Caco-2 (cell line): ENCODE data around the gene PLD3. TPM values are rescaled to one million over a fixed set of nuclear protein-coding genes. Genes with fewer than 3 reads are reported as not detected.
A peak's percentile ranks its signal among the peaks of the same experiment; 100 is the strongest.

ENCODE experiments used
- BruUV-seq: library from RNA; stranded (reverse); fragments of 400-500 nt; replicated peaks from 2 replicates; lab custom pipeline; 2021; lab: Mats Ljungman, UMichigan
- CTCF ChIA-PET: fragments of 300-600 bp; sonication (Branson Sonifier 250); formaldehyde crosslinking; loops from one replicate; lab custom pipeline; 2022; ENCODE audit warnings: antibody characterized with exemption; lab: Charles Lee
- POLR2A ChIA-PET: fragments of 300-600 bp; sonication (Branson Sonifier 250); formaldehyde crosslinking; loops from one replicate; lab custom pipeline; 2022; ENCODE audit warnings: antibody characterized with exemption; lab: Charles Lee
- DNase-seq, 2 experiments: peaks; one replicate each; pipeline versions ENCODE4 v3.0.0 to v3.0.0-alpha.2; 2020 to 2022
- H3K27me3 ChIP-seq: replicated peaks from 2 replicates; pipeline ENCODE4 v1.6.0; 2011; ENCODE audit warnings: low read length; ENCODE audit not compliant: control insufficient read depth, insufficient read depth
- H3K36me3 ChIP-seq: 2 replicates; pipeline ENCODE4 v1.5.1; 2011; ENCODE audit warnings: low read length; ENCODE audit not compliant: control insufficient read depth, insufficient read depth
- H3K4me1 ChIP-seq: fragments of 250-450 bp; sonication (Bioruptor Pico); 2 replicates; pipeline ENCODE4 v1.5.1; 2020; ENCODE audit warnings: mild to moderate bottlenecking
- H3K4me3 ChIP-seq: 2 replicates; pipeline ENCODE4 v1.5.1; 2011; ENCODE audit warnings: low read depth, mild to moderate bottlenecking, control low read depth, low read length
- H3K9me3 ChIP-seq: fragments of 250-450 bp; sonication (Bioruptor Pico); 2 replicates; pipeline ENCODE4 v1.5.1; 2020; ENCODE audit warnings: mild to moderate bottlenecking, moderate library complexity
- H3K27ac Mint-ChIP-seq: one replicate; pipeline ENCODE4 v1.8.0; 2022; ENCODE audit warnings: mixed read lengths; ENCODE audit not compliant: unreplicated experiment
- H3K27me3 Mint-ChIP-seq: one replicate; pipeline ENCODE4 v1.8.0; 2022; ENCODE audit warnings: mixed read lengths; ENCODE audit not compliant: insufficient read depth, unreplicated experiment
- H3K36me3 Mint-ChIP-seq: one replicate; pipeline ENCODE4 v1.8.0; 2022; ENCODE audit warnings: mild to moderate bottlenecking, mixed read lengths; ENCODE audit not compliant: insufficient read depth, unreplicated experiment
- H3K4me1 Mint-ChIP-seq: one replicate; pipeline ENCODE4 v1.8.0; 2022; ENCODE audit warnings: low read depth, mixed read lengths; ENCODE audit not compliant: unreplicated experiment
- H3K4me3 Mint-ChIP-seq: one replicate; pipeline ENCODE4 v1.8.0; 2022; ENCODE audit warnings: mild to moderate bottlenecking, moderate library complexity, mixed read lengths; ENCODE audit not compliant: unreplicated experiment
- H3K9me3 Mint-ChIP-seq: one replicate; pipeline ENCODE4 v1.8.0; 2022; ENCODE audit warnings: mixed read lengths; ENCODE audit not compliant: unreplicated experiment
- intact Hi-C: fragments of 100-400 bp; cut with micrococcal nuclease; formaldehyde crosslinking; loops from one replicate; pipeline ENCODE4 v1.10.0; 2022; ENCODE audit not compliant: unreplicated experiment
- total RNA-seq: library from RNA; stranded (reverse); gene quantifications from 2 replicates; pipeline ENCODE4 v1.2.3, GENCODE V29; 2022
- TF ChIP-seq, protein P1 (sequence below), 2 experiments: fragments of 200-600 bp in 1 of 2; IDR thresholded peaks; 1 replicate in 1 of 2; 2 replicates in 1 of 2; pipeline versions ENCODE4 v1.5.1 to v1.8.0; 2011 to 2022; ENCODE audit warnings: antibody characterized with exemption in 1 of 2, control low read depth in 1 of 2, inconsistent platforms in 1 of 2, low read depth in 1 of 2, low read length in 1 of 2, mild to moderate bottlenecking in 1 of 2, moderate library complexity in 1 of 2; ENCODE audit not compliant: insufficient read depth in 1 of 2, severe bottlenecking in 1 of 2, unreplicated experiment in 1 of 2

The PLD3 gene
- total RNA-seq, 1 experiment from 2014 or later = 114 TPM

DNA sequence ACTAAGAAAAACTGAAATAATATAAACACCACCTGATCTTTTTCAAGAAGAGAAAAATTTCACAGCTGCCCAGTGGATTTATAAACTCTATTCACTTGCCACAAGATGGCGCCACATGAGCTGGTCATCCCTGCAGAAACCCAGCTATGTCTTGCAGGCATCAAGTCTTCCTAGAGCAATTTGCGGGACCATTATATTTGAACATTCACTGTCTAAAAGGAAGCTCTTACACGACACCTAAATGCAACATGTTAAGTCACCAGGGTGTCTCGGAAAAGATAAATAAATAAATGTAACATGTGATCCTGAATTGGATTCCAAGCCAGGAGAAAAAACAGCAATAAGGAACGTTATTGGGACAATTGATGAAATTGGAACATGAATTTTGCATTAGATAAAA lies 43.1 kb upstream of the PLD3 start:
- no peaks in the 10 kb centered on the region for H3K27me3 Mint-ChIP-seq
- Histone ChIP-seq H3K36me3 (no peaks in the 10 kb centered on the region), H3K4me1 (no peaks in the 10 kb centered on the region), H3K4me3 (no peak overlapping the region), H3K9me3 (no peaks in the 10 kb centered on the region), H3K27me3 (no peaks in the 10 kb centered on the region)
- TF ChIP-seq, protein P1, sequence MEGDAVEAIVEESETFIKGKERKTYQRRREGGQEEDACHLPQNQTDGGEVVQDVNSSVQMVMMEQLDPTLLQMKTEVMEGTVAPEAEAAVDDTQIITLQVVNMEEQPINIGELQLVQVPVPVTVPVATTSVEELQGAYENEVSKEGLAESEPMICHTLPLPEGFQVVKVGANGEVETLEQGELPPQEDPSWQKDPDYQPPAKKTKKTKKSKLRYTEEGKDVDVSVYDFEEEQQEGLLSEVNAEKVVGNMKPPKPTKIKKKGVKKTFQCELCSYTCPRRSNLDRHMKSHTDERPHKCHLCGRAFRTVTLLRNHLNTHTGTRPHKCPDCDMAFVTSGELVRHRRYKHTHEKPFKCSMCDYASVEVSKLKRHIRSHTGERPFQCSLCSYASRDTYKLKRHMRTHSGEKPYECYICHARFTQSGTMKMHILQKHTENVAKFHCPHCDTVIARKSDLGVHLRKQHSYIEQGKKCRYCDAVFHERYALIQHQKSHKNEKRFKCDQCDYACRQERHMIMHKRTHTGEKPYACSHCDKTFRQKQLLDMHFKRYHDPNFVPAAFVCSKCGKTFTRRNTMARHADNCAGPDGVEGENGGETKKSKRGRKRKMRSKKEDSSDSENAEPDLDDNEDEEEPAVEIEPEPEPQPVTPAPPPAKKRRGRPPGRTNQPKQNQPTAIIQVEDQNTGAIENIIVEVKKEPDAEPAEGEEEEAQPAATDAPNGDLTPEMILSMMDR (IDR thresholded peaks at IDR 0.05; ENCODE audit: insufficient read depth in 1 of 2, low read depth in 1 of 2, low read length in 1 of 2, severe bottlenecking in 1 of 2, unreplicated experiment in 1 of 2) = peak; percentile 79 to 81
- no peak overlapping the region for H3K4me3 Mint-ChIP-seq
- POLR2A ChIA-PET = interaction anchor here (0.6 to 1.3 kb wide), 4 partner anchors 116 to 159 kb away, joined by 3 to 11 read pairs (median 3); partner anchors contain the start of gene SERTAD1
- DNase-seq = peak; percentile 81 to 83
- H3K4me1 Mint-ChIP-seq = no peaks in the 10 kb centered on the region
- intact Hi-C loops = loop anchor here (1.0 to 10.0 kb wide), 3 partner anchors 139 to 297 kb away; partner anchors contain the start of genes LTBP4 and SERTAD3
- no peaks in the 10 kb centered on the region for H3K9me3 Mint-ChIP-seq
- H3K27ac Mint-ChIP-seq = no peak overlapping the region
- no peaks in the 10 kb centered on the region for H3K36me3 Mint-ChIP-seq
- BruUV-seq = no TSS peak
- CTCF ChIA-PET = interaction anchor here (0.5 to 1.5 kb wide), 31 partner anchors 9 to 1799 kb away, joined by 3 to 14 read pairs (median 5); partner anchors contain the start of genes BLVRB, C19orf47 and PLD3

DNA sequence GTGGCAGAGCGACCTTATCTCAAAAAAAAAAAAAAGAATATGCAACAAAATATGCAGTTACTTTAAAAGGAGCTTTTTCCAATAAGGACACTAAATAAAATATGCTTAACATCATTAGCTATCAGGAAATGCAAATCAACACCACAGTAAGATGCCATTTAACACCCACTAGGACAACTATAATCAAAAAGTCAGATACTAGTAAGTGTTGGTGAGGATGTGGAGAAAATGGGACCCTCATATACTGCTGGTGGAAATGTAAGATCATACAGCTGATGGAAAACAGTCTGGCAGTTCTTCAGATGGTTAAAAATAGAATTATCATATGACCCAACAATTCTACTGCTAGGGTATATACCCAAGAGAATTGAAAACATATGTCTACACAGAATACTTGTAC lies 38.8 kb upstream of the PLD3 start:
- CTCF ChIA-PET = no interaction called here

DNA sequence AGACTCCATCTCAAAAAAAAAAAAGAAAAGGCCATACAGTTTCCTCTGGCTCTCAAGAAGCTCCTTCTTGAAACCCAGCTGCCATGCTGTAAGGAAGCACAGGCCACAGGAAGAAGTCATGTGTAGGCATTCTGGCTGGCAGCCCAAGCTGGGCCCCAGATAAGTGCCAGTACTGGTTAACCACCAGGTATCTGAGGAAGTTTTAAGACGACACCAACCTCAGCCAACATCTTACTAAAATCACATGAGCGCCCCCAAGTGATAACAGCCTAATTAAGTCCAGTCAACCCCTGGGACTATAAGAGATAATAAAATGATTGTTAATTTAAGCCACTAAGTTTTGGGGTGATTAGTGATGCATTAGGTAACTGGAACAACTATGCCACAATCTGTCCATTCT lies 36.0 kb upstream of the PLD3 start:
- POLR2A ChIA-PET = no interaction called here
- H3K4me1 Mint-ChIP-seq = peaks cover 7% of the 10 kb centered on the region
- no TSS peak for BruUV-seq

More for the DNA sequence above, 38.8 kb upstream of the PLD3 start:
- Mint-ChIP-seq H3K9me3 (no peaks in the 10 kb centered on the region), H3K4me1 (peaks cover 2% of the 10 kb centered on the region), H3K27me3 (no peaks in the 10 kb centered on the region), H3K36me3 (no peaks in the 10 kb centered on the region), H3K27ac (no peak overlapping the region), H3K4me3 (no peak overlapping the region)
- TF ChIP-seq, protein P1 (IDR thresholded peaks at IDR 0.05; ENCODE audit: insufficient read depth in 1 of 2, low read depth in 1 of 2, low read length in 1 of 2, severe bottlenecking in 1 of 2, unreplicated experiment in 1 of 2) = no peak
- Histone ChIP-seq H3K9me3 (no peaks in the 10 kb centered on the region), H3K27me3 (no peaks in the 10 kb centered on the region), H3K36me3 (no peaks in the 10 kb centered on the region), H3K4me3 (no peak overlapping the region), H3K4me1 (no peaks in the 10 kb centered on the region)
- no peak for DNase-seq
- no TSS peak for BruUV-seq
- POLR2A ChIA-PET = no interaction called here
- intact Hi-C loops = loop anchor here (5.0 to 10.0 kb wide), 2 partner anchors 225 to 293 kb away; partner anchors contain the start of gene LTBP4

More for the DNA sequence above, 36.0 kb upstream of the PLD3 start:
- DNase-seq = no peak
- H3K9me3 ChIP-seq = no peaks in the 10 kb centered on the region
- no peaks in the 10 kb centered on the region for H3K9me3 Mint-ChIP-seq
- CTCF ChIA-PET = no interaction called here
- H3K4me1 ChIP-seq = no peaks in the 10 kb centered on the region
- H3K36me3 ChIP-seq = no peaks in the 10 kb centered on the region
- no peaks in the 10 kb centered on the region for H3K27me3 Mint-ChIP-seq
- no peak overlapping the region for H3K4me3 ChIP-seq
- no peaks in the 10 kb centered on the region for H3K27me3 ChIP-seq
- H3K36me3 Mint-ChIP-seq = peaks cover under 1% of the 10 kb centered on the region
- intact Hi-C loops = no loop called here
- no peak overlapping the region for H3K27ac Mint-ChIP-seq
- TF ChIP-seq, protein P1 (IDR thresholded peaks at IDR 0.05; ENCODE audit: insufficient read depth in 1 of 2, low read depth in 1 of 2, low read length in 1 of 2, severe bottlenecking in 1 of 2, unreplicated experiment in 1 of 2) = no peak
- no peak overlapping the region for H3K4me3 Mint-ChIP-seq
